Uterus (tissue), 2 donors: ENCODE results near the gene DLG1.

Source experiments
- POLR2A ChIP-seq, 2 donors: fragments of 450-650 bp; IDR thresholded peaks; one replicate each; pipeline ENCODE4 v1.6.1; 2016; ENCODE audit warnings: antibody characterized with exemption in 2 of 2, mild to moderate bottlenecking in 1 of 2, moderate library complexity in 1 of 2
- TF ChIP-seq, protein P1 (sequence below), 4 experiments: fragments of 200-600 bp in 2 of 4; fragments of 450-650 bp in 2 of 4; sonication (generic) in 2 of 4; IDR thresholded peaks; one replicate each; pipeline ENCODE4 v1.5.1; 2016 to 2019; ENCODE audit warnings: antibody characterized with exemption in 4 of 4, mild to moderate bottlenecking in 2 of 4, moderate library complexity in 1 of 4

DNA sequence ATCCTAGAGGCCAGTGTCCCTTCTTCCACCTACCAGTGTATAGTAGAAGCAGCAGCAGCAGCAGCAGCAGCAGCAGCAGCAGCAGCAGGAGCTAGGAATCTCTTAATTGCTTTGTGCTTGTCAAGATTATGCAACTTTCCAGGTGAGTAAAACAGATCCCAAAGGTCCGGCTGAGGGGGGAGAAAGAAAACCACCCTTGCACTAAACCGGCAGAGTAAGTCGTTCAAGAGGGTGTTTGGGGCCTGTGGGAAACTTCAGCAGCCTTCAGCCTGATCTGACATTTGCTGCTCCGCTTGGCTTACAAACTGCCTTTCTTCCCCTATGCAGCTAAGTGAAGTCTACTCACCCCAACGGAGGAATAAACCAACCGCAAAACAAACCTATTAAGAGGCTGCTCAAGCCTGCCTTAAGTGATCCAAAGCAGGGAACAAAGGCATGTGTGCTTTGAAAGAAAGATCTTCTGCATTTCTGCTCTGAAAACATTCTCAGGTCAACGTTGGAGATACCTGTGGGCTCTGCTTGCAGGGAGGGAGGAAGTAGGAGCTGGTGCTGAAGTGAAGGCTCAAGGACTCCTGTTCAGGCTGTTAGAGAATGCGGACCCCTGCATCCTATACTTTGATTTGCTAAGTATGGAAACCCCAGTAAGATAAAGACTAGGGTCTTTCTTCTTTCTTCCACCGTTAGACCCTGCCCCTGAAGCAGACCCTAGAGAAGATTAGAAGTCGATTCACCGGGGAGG is 35.7 kb upstream of the DLG1 start:
- TF ChIP-seq, protein P1, sequence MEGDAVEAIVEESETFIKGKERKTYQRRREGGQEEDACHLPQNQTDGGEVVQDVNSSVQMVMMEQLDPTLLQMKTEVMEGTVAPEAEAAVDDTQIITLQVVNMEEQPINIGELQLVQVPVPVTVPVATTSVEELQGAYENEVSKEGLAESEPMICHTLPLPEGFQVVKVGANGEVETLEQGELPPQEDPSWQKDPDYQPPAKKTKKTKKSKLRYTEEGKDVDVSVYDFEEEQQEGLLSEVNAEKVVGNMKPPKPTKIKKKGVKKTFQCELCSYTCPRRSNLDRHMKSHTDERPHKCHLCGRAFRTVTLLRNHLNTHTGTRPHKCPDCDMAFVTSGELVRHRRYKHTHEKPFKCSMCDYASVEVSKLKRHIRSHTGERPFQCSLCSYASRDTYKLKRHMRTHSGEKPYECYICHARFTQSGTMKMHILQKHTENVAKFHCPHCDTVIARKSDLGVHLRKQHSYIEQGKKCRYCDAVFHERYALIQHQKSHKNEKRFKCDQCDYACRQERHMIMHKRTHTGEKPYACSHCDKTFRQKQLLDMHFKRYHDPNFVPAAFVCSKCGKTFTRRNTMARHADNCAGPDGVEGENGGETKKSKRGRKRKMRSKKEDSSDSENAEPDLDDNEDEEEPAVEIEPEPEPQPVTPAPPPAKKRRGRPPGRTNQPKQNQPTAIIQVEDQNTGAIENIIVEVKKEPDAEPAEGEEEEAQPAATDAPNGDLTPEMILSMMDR (IDR thresholded peaks at IDR 0.05), result no peak
- no peak for TF ChIP-seq POLR2A (IDR thresholded peaks at IDR 0.05)
